Measurements from ENCODE around the gene BAZ2A.
"Not testable (repeated sequence)": the region's sequence is repeated elsewhere in the genome, so short reads cannot be mapped to it uniquely, and the experiment has no call there.

- TF ChIP-seq, protein P1, sequence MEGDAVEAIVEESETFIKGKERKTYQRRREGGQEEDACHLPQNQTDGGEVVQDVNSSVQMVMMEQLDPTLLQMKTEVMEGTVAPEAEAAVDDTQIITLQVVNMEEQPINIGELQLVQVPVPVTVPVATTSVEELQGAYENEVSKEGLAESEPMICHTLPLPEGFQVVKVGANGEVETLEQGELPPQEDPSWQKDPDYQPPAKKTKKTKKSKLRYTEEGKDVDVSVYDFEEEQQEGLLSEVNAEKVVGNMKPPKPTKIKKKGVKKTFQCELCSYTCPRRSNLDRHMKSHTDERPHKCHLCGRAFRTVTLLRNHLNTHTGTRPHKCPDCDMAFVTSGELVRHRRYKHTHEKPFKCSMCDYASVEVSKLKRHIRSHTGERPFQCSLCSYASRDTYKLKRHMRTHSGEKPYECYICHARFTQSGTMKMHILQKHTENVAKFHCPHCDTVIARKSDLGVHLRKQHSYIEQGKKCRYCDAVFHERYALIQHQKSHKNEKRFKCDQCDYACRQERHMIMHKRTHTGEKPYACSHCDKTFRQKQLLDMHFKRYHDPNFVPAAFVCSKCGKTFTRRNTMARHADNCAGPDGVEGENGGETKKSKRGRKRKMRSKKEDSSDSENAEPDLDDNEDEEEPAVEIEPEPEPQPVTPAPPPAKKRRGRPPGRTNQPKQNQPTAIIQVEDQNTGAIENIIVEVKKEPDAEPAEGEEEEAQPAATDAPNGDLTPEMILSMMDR (conservative IDR thresholded peaks at IDR 0.05; ENCODE audit: low read length) = not testable (repeated sequence)
- not testable (repeated sequence) for TF ChIP-seq EZH2phosphoT487 (IDR thresholded peaks at IDR 0.05; ENCODE audit: borderline replicate concordance)
Observed at GRCh38 chr12:56577248-56577647, 52.9 kb downstream of the BAZ2A start.
